SJCRH30 (cell line): ENCODE results near the gene CCDC137. TPM values are rescaled to one million over a fixed set of nuclear protein-coding genes. Genes with fewer than 3 reads are reported as not detected.
A peak's percentile ranks its signal among the peaks of the same experiment; 100 is the strongest.

Source experiments
- DNase-seq, 2 experiments: peaks; one replicate each; pipeline ENCODE4 v3.0.0-alpha.2; 2015 to 2020
- H3K27ac ChIP-seq: fragments of 250-450 bp; sonication (Bioruptor Pico); 2 replicates; pipeline ENCODE4 v1.5.1; 2020; ENCODE audit warnings: mild to moderate bottlenecking, moderate library complexity
- H3K27me3 ChIP-seq: fragments of 250-450 bp; sonication (Bioruptor Pico); 2 replicates; pipeline ENCODE4 v1.5.1; 2020; ENCODE audit warnings: mild to moderate bottlenecking, moderate library complexity
- H3K36me3 ChIP-seq: fragments of 250-450 bp; sonication (Bioruptor Pico); 2 replicates; pipeline ENCODE4 v1.5.1; 2020; ENCODE audit warnings: mild to moderate bottlenecking, moderate library complexity
- H3K4me1 ChIP-seq: fragments of 250-450 bp; sonication (Bioruptor Pico); 2 replicates; pipeline ENCODE4 v1.5.1; 2020; ENCODE audit warnings: mild to moderate bottlenecking, moderate library complexity
- H3K4me3 ChIP-seq: fragments of 250-450 bp; sonication (Bioruptor Pico); 2 replicates; pipeline ENCODE4 v1.5.1; 2020; ENCODE audit warnings: mild to moderate bottlenecking, moderate library complexity
- H3K9me3 ChIP-seq: fragments of 250-450 bp; sonication (Bioruptor Pico); replicated peaks from 2 replicates; pipeline ENCODE4 v1.5.1; 2020; ENCODE audit warnings: mild to moderate bottlenecking, moderate library complexity
- total RNA-seq: library from RNA; depleted of rRNA; stranded (reverse); fragments of >200 nt; shearing (Covaris generic); gene quantifications from 2 replicates; pipeline ENCODE4 v1.2.3, GENCODE V29; 2014

Gene CCDC137
- total RNA-seq, 1 experiment from 2014 or later, result 52.8 TPM

GRCh38 chr17:81683584-81684441 lies 17.3 kb downstream of the CCDC137 start, which contains the start of the genes ARL16 and HGS:
Gene ARL16, minus strand, starts transcription at chr17:81683797. Its CDS starts 44 bp downstream, at chr17:81683753.
Gene HGS, plus strand, starts transcription at chr17:81684011. Its CDS starts 56 bp downstream, at chr17:81684067.
- peak; percentile 100 for DNase-seq
- Histone ChIP-seq H3K36me3 (peaks cover 24% of the 10 kb centered on the region), H3K9me3 (no peaks in the 10 kb centered on the region), H3K27ac (peak within 1 kb of the TSS; percentile 51), H3K27me3 (no peaks in the 10 kb centered on the region), H3K4me3 (peak within 1 kb of the TSS; percentile 84), H3K4me1 (peaks cover 28% of the 10 kb centered on the region)

- peak overlapping the region; percentile 31 for H3K27ac ChIP-seq
- H3K4me1 ChIP-seq, result peaks cover 28% of the 10 kb centered on the region
- no peak for DNase-seq
- H3K4me3 ChIP-seq, result peak overlapping the region; percentile 84
- no peaks in the 10 kb centered on the region for H3K27me3 ChIP-seq
- peaks cover 31% of the 10 kb centered on the region for H3K36me3 ChIP-seq
- no peaks in the 10 kb centered on the region for H3K9me3 ChIP-seq
Measured at GRCh38 chr17:81684442-81684911, 17.9 kb downstream of the CCDC137 start.

- DNase-seq, result no peak
- Histone ChIP-seq H3K27ac (no peak overlapping the region), H3K9me3 (no peaks in the 10 kb centered on the region), H3K4me1 (peaks cover 26% of the 10 kb centered on the region), H3K4me3 (no peak overlapping the region), H3K36me3 (peaks cover 37% of the 10 kb centered on the region), H3K27me3 (no peaks in the 10 kb centered on the region)
Measured at GRCh38 chr17:81685108-81685507, 18.6 kb downstream of the CCDC137 start.

- H3K4me1 ChIP-seq, result peaks cover 17% of the 10 kb centered on the region
- DNase-seq, result no peak
- H3K9me3 ChIP-seq, result no peaks in the 10 kb centered on the region
- H3K36me3 ChIP-seq, result peaks cover 43% of the 10 kb centered on the region
- no peaks in the 10 kb centered on the region for H3K27me3 ChIP-seq
- H3K4me3 ChIP-seq, result no peak overlapping the region
- H3K27ac ChIP-seq, result no peak overlapping the region
Measured at GRCh38 chr17:81686614-81687013, 20.1 kb downstream of the CCDC137 start.

GRCh38 chr17:81687770-81688541 lies 21.4 kb downstream of the CCDC137 start:
- no peak overlapping the region for H3K27ac ChIP-seq
- H3K36me3 ChIP-seq, result peaks cover 55% of the 10 kb centered on the region
- no peaks in the 10 kb centered on the region for H3K9me3 ChIP-seq
- H3K4me3 ChIP-seq, result no peak overlapping the region
- H3K27me3 ChIP-seq, result no peaks in the 10 kb centered on the region
- DNase-seq, result no peak
- H3K4me1 ChIP-seq, result peaks cover 7% of the 10 kb centered on the region; the same call in 1 of the 2 replicates

GRCh38 chr17:81688616-81689015 lies 22.1 kb downstream of the CCDC137 start:
- Histone ChIP-seq H3K27me3 (no peaks in the 10 kb centered on the region), H3K27ac (no peak overlapping the region), H3K4me3 (no peak overlapping the region), H3K4me1 (peaks cover 7% of the 10 kb centered on the region; the same call in 1 of the 2 replicates), H3K36me3 (peaks cover 62% of the 10 kb centered on the region), H3K9me3 (no peaks in the 10 kb centered on the region)
- no peak for DNase-seq

- no peaks in the 10 kb centered on the region for H3K9me3 ChIP-seq
- no peak overlapping the region for H3K4me3 ChIP-seq
- H3K4me1 ChIP-seq, result no peaks in the 10 kb centered on the region; the same call in 1 of the 2 replicates
- H3K27me3 ChIP-seq, result no peaks in the 10 kb centered on the region
- H3K27ac ChIP-seq, result no peak overlapping the region
- H3K36me3 ChIP-seq, result peaks cover 76% of the 10 kb centered on the region
- no peak for DNase-seq
Measured at GRCh38 chr17:81690066-81690465, 23.5 kb downstream of the CCDC137 start.

GRCh38 chr17:81690549-81690948 lies 24.0 kb downstream of the CCDC137 start:
- H3K9me3 ChIP-seq, result no peaks in the 10 kb centered on the region
- no peak for DNase-seq
- H3K27ac ChIP-seq, result no peak overlapping the region
- H3K4me3 ChIP-seq, result no peak overlapping the region
- peaks cover 81% of the 10 kb centered on the region for H3K36me3 ChIP-seq
- H3K4me1 ChIP-seq, result no peaks in the 10 kb centered on the region
- no peaks in the 10 kb centered on the region for H3K27me3 ChIP-seq

GRCh38 chr17:81691196-81691595 lies 24.7 kb downstream of the CCDC137 start:
- Histone ChIP-seq H3K36me3 (peaks cover 84% of the 10 kb centered on the region), H3K9me3 (no peaks in the 10 kb centered on the region), H3K27ac (no peak overlapping the region), H3K27me3 (no peaks in the 10 kb centered on the region), H3K4me1 (no peaks in the 10 kb centered on the region), H3K4me3 (no peak overlapping the region)
- DNase-seq, result no peak

GRCh38 chr17:81691608-81692007 lies 25.1 kb downstream of the CCDC137 start:
- peaks cover 86% of the 10 kb centered on the region for H3K36me3 ChIP-seq
- H3K27ac ChIP-seq, result no peak overlapping the region
- DNase-seq, result no peak
- no peaks in the 10 kb centered on the region for H3K4me1 ChIP-seq
- no peaks in the 10 kb centered on the region for H3K9me3 ChIP-seq
- no peak overlapping the region for H3K4me3 ChIP-seq
- H3K27me3 ChIP-seq, result no peaks in the 10 kb centered on the region

GRCh38 chr17:81693509-81694210 lies 27.1 kb downstream of the CCDC137 start:
- Histone ChIP-seq H3K27ac (no peak overlapping the region), H3K27me3 (no peaks in the 10 kb centered on the region), H3K36me3 (peaks cover 94% of the 10 kb centered on the region), H3K9me3 (no peaks in the 10 kb centered on the region), H3K4me3 (no peak overlapping the region), H3K4me1 (no peaks in the 10 kb centered on the region)
- DNase-seq, result no peak

GRCh38 chr17:81694810-81695209 lies 28.3 kb downstream of the CCDC137 start:
- Histone ChIP-seq H3K9me3 (no peaks in the 10 kb centered on the region), H3K27me3 (no peaks in the 10 kb centered on the region), H3K4me3 (no peak overlapping the region), H3K36me3 (peaks cover 94% of the 10 kb centered on the region), H3K27ac (no peak overlapping the region), H3K4me1 (no peaks in the 10 kb centered on the region)
- DNase-seq, result no peak

- Histone ChIP-seq H3K27me3 (no peaks in the 10 kb centered on the region), H3K27ac (no peak overlapping the region), H3K9me3 (no peaks in the 10 kb centered on the region), H3K36me3 (peaks cover 91% of the 10 kb centered on the region), H3K4me1 (no peaks in the 10 kb centered on the region), H3K4me3 (no peak overlapping the region)
- no peak for DNase-seq
Measured at GRCh38 chr17:81695211-81695610, 28.7 kb downstream of the CCDC137 start.

GRCh38 chr17:81695801-81696200 lies 29.3 kb downstream of the CCDC137 start:
- no peak overlapping the region for H3K4me3 ChIP-seq
- no peaks in the 10 kb centered on the region for H3K9me3 ChIP-seq
- DNase-seq, result no peak
- peaks cover 87% of the 10 kb centered on the region for H3K36me3 ChIP-seq
- H3K27ac ChIP-seq, result no peak overlapping the region
- no peaks in the 10 kb centered on the region for H3K4me1 ChIP-seq
- no peaks in the 10 kb centered on the region for H3K27me3 ChIP-seq
